K562 (cell line): Measurements from ENCODE around the gene SLC22A8. TPM values are rescaled to one million over a fixed set of nuclear protein-coding genes. Genes with fewer than 3 reads are reported as not detected.

Experiments
- ATAC-seq: fragments of 200-7000 bp; cut with Tn5 transposase; 3 replicates; pipeline ENCODE4 v1.9.1; 2020; ENCODE audit warnings: moderate library complexity
- BruUV-seq: library from RNA; stranded (reverse); fragments of 400-500 nt; replicated peaks from 2 replicates; lab custom pipeline; 2021; lab: Mats Ljungman, UMichigan
- CTCF ChIA-PET: fragments of 300-600 bp; formaldehyde crosslinking; extraction: SDS; loops from one replicate; lab custom pipeline; 2021; ENCODE audit warnings: low intra/inter-chr PET ratio; lab: Yijun Ruan, JAX
- POLR2A ChIA-PET: fragments of 300-600, 350-650 bp; sonication (Branson Sonifier 250); formaldehyde crosslinking; extraction: SDS; loops from one replicate; lab custom pipeline; 2021; ENCODE audit warnings: antibody characterized with exemption, inconsistent platforms; lab: Yijun Ruan, JAX
- DNase-seq, 4 experiments: peaks; one replicate each; pipeline versions ENCODE4 v3.0.0 to v3.0.0-alpha.2; 2011 to 2018; ENCODE audit warnings: low spot score in 3 of 4, mixed read lengths in 3 of 4; ENCODE audit errors: extremely low read depth in 1 of 4
- FAIRE-seq: peaks from 2 replicates; lab custom pipeline; 2011; peaks lifted over from hg19 to GRCh38; lab: Jason Lieb, UNC
- H2AFZ ChIP-seq: 2 replicates; pipeline ENCODE4 v1.6.0; 2011; ENCODE audit warnings: low read depth, low read length, control low read depth, inconsistent platforms
- H3K27ac ChIP-seq: fragments of 200-600 bp; 3 replicates; pipeline ENCODE4 v1.8.0; 2011; ENCODE audit warnings: low read depth, mild to moderate bottlenecking, control low read depth, inconsistent platforms, low read length, moderate library complexity, mixed read lengths; ENCODE audit errors: extremely low read depth
- H3K27me3 ChIP-seq, 2 experiments: fragments of 300-600 bp in 1 of 2; 2 replicates in 1 of 2; 3 replicates in 1 of 2; pipeline versions ENCODE4 v1.6.0 to v1.8.0; 2011; ENCODE audit warnings: inconsistent platforms in 2 of 2, low read length in 2 of 2, mild to moderate bottlenecking in 1 of 2, mixed read lengths in 1 of 2, moderate library complexity in 1 of 2; ENCODE audit not compliant: control insufficient read depth in 2 of 2, insufficient read depth in 2 of 2
- H3K36me3 ChIP-seq: fragments of 300-600 bp; 3 replicates; pipeline ENCODE4 v1.8.0; 2011; ENCODE audit warnings: mild to moderate bottlenecking, low read length, inconsistent platforms; ENCODE audit not compliant: control insufficient read depth, insufficient read depth
- H3K4me1 ChIP-seq, 2 experiments: fragments of 200-600 bp in 1 of 2; replicated peaks in 1 of 2; 2 replicates in 1 of 2; 3 replicates in 1 of 2; pipeline versions ENCODE4 v1.5.1 to v1.8.0; 2011; ENCODE audit warnings: inconsistent platforms in 2 of 2, low read length in 2 of 2, mild to moderate bottlenecking in 1 of 2, mixed read lengths in 1 of 2, moderate library complexity in 1 of 2; ENCODE audit not compliant: control insufficient read depth in 2 of 2, insufficient read depth in 2 of 2
- H3K4me2 ChIP-seq: 2 replicates; pipeline ENCODE4 v1.6.1; 2011; ENCODE audit warnings: low read length, control low read depth, inconsistent platforms, mixed read lengths; ENCODE audit not compliant: insufficient read depth
- H3K4me3 ChIP-seq: fragments of 200-600 bp; sonication (generic), shearing (Covaris generic); 2 replicates; pipeline ENCODE4 v1.5.1; 2016; ENCODE audit warnings: control low read depth, inconsistent platforms
- H3K79me2 ChIP-seq: fragments of 200-600 bp; 3 replicates; pipeline ENCODE4 v1.8.0; 2011; ENCODE audit warnings: low read length, inconsistent platforms; ENCODE audit not compliant: control insufficient read depth, insufficient read depth
- H3K9ac ChIP-seq, 2 experiments: 2 replicates each; pipeline versions ENCODE4 v1.6.0 to v1.6.1; 2011; ENCODE audit warnings: low read depth in 2 of 2, low read length in 2 of 2, control low read depth in 1 of 2, inconsistent platforms in 1 of 2, mild to moderate bottlenecking in 1 of 2, mixed read lengths in 1 of 2; ENCODE audit not compliant: insufficient read depth in 1 of 2
- H3K9me1 ChIP-seq: one replicate; pipeline ENCODE4 v1.6.0; 2011; ENCODE audit warnings: inconsistent platforms, mild to moderate bottlenecking, low read length, moderate library complexity; ENCODE audit not compliant: control insufficient read depth, insufficient read depth
- H3K9me3 ChIP-seq: replicated peaks from 2 replicates; pipeline ENCODE4 v1.5.1; 2011; ENCODE audit warnings: low read depth, low read length, inconsistent platforms; ENCODE audit not compliant: control insufficient read depth, insufficient read depth
- H4K20me1 ChIP-seq: replicated peaks from 2 replicates; pipeline ENCODE4 v1.6.1; 2011; ENCODE audit warnings: low read length, inconsistent platforms, mixed read lengths; ENCODE audit not compliant: control insufficient read depth, insufficient read depth
- BRD4 ChIP-seq: fragments of 200-600 bp; sonication (generic); IDR thresholded peaks from 2 replicates; pipeline ENCODE4 v1.6.1; 2017; ENCODE audit warnings: inconsistent platforms
- KAT7 ChIP-seq: sonication (generic); formaldehyde crosslinking; IDR thresholded peaks from 2 replicates; pipeline ENCODE4 v1.8.0; 2022; ENCODE audit warnings: missing genetic modification reagents, mild to moderate bottlenecking, borderline replicate concordance
- MCM3 ChIP-seq: fragments of 450-650 bp; IDR thresholded peaks from 2 replicates; pipeline ENCODE4 v1.6.1; 2016
- NBN ChIP-seq: fragments of 450-650 bp; IDR thresholded peaks from 2 replicates; pipeline ENCODE4 v1.6.1; 2016; ENCODE audit warnings: low read depth, mild to moderate bottlenecking
- NFYB ChIP-seq: IDR thresholded peaks from 2 replicates; pipeline ENCODE4 v1.6.1; 2011; ENCODE audit warnings: mild to moderate bottlenecking, moderate library complexity; ENCODE audit not compliant: insufficient read length; ENCODE audit errors: extremely low read depth
- PRMT5 ChIP-seq: sonication (generic); formaldehyde crosslinking; IDR thresholded peaks from 2 replicates; pipeline ENCODE4 v1.5.0; 2020; ENCODE audit warnings: missing genetic modification reagents
- PYGO2 ChIP-seq: fragments of 450-650 bp; IDR thresholded peaks from 2 replicates; pipeline ENCODE4 v1.6.1; 2016; ENCODE audit warnings: mild to moderate bottlenecking, missing genetic modification characterization, moderate library complexity, missing compliant biosample characterization
- THRAP3 ChIP-seq: fragments of 450-650 bp; IDR thresholded peaks from 2 replicates; pipeline ENCODE4 v1.6.1; 2016; ENCODE audit warnings: mild to moderate bottlenecking, inconsistent platforms, borderline replicate concordance
- ZNF384 ChIP-seq: IDR thresholded peaks from 2 replicates; pipeline ENCODE4 v1.6.1; 2012; ENCODE audit warnings: low read depth, low read length, improper control_type of control experiment
- WGBS: fragments of 100-300 bp; shearing (Covaris generic); methylation state at CpG from one replicate; pipeline ENCODE4 v1.1.6; 2016; ENCODE audit warnings: low coverage, mixed read lengths; ENCODE audit not compliant: insufficient coverage; ENCODE audit errors: missing lambda C conversion rate; 5-methylcytosine and 5-hydroxymethylcytosine counted together
- in situ Hi-C: fragments of 300-500 bp; cut with MboI; formaldehyde crosslinking; loops from 4 replicates; pipeline ENCODE4 v1.15.0; 2018; ENCODE audit warnings: inconsistent platforms, mixed read lengths
- intact Hi-C: fragments of 100-400 bp; cut with micrococcal nuclease; formaldehyde crosslinking; loops from 2 replicates; pipeline ENCODE4 v1.14.2; 2022
- polyA plus RNA-seq, 8 experiments: library from polyadenylated mRNA; depleted of rRNA in 4 of 8; stranded (reverse) in 5 of 8; unstranded in 3 of 8; fragments of >200 nt; fragmentation: Nextera tagmentation in 2 of 8; fragmentation: Illumina TruSeq in 1 of 8; extraction: Ambion mirVana in 2 of 8; extraction: Trizol in 1 of 8; gene quantifications; 2 replicates each; pipeline versions ENCODE4 v1.2.1 to v1.2.3, GENCODE V29; 2011 to 2014; ENCODE audit warnings: inconsistent platforms in 1 of 8, missing spikeins in 1 of 8
- total RNA-seq, 7 experiments: library from RNA; depleted of rRNA in 6 of 7; stranded (reverse); fragments of >200 nt in 6 of 7; fragmentation: Illumina TruSeq in 2 of 7; extraction: Trizol in 2 of 7; gene quantifications; 2 replicates each; pipeline versions ENCODE4 v1.2.1 to v1.2.3, GENCODE V29; 2011 to 2021; ENCODE audit warnings: low replicate concordance in 1 of 7

SLC22A8 gene
- total and polyA plus RNA-seq, 9 of the 15 experiments (the other 6 are each of a cell fraction or from before 2014, with no cell fraction given) = not detected

DNA sequence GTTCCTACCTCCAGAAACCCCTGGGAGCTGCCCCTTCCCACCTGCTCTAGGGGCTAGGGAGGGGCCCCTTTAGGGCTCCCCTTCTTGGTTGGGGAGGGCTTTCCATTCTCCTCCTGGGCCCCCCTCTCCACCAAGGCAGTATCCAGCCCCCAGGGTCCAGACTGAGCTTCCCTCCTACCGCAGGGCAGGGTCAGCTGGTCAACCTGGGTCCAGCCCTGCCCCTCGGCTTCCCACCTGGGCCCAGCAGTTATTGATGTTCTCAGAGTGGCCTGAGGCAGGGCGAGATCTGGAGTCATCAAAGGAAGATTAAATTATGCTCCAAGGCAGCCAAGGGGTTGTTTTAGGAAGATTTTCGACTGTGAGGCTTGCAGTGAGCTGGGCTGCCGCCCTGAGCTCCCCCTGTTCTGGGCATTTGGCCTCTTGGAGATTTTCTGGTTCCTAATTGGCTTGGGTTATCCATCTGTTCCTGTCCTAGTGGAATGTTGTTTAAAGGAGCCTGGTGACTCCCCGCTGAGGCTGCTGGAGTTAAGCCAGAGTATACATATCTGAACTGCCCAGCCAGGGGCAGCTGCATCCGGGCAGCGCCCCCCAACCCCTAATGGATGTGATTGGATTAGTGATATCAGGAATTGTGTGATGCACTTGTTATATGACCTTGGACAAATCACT, 1.8 kb upstream of the SLC22A8 start:
- no TSS peak for BruUV-seq
- H3K4me1 ChIP-seq = peaks cover 0 to 11% of the 10 kb centered on the region in 2 experiments; a peak in 2 of 5 replicates
- 3% methylated on average over 7 of the region's 8 CpGs for WGBS
- H3K27ac ChIP-seq = no peak overlapping the region
- no peaks in the 10 kb centered on the region for H3K36me3 ChIP-seq
- in situ Hi-C loops = loop anchor here (25.0 kb wide), 1 partner anchor 630 kb away; no protein-coding TSS in a partner anchor
- no peak for FAIRE-seq
- TF ChIP-seq PRMT5 (no peak), BRD4 (no peak), ZNF384 (no peak), THRAP3 (no peak), KAT7 (no peak), PYGO2 (tag) (no peak), NBN (no peak), MCM3 (no peak), NFYB (no peak)
- TF ChIP-seq, all 486 proteins: peak for 0
- H3K9me3 ChIP-seq = no peaks in the 10 kb centered on the region
- no peak overlapping the region for H2AFZ ChIP-seq
- POLR2A ChIA-PET = interaction anchor here (0.7 kb wide), 1 partner anchor 1133 kb away, joined by 3 read pairs; no protein-coding TSS in a partner anchor
- CTCF ChIA-PET = interaction anchor here (0.5 kb wide), 1 partner anchor 115 kb away, joined by 3 read pairs; no protein-coding TSS in a partner anchor
- peaks cover 13% of the 10 kb centered on the region; the same call in 1 of the 2 replicates for H4K20me1 ChIP-seq
- H3K4me3 ChIP-seq = no peak overlapping the region
- no peak for ATAC-seq
- intact Hi-C loops = no loop called here
- H3K79me2 ChIP-seq = no peaks in the 10 kb centered on the region
- no peak overlapping the region for H3K9ac ChIP-seq
- H3K27me3 ChIP-seq = peaks cover 10 to 64% of the 10 kb centered on the region in 2 experiments
- H3K9me1 ChIP-seq = peaks cover 3% of the 10 kb centered on the region
- no peak for DNase-seq
- H3K4me2 ChIP-seq = no peak overlapping the region
